ENCODE data around the gene MTOR.
"Not testable (repeated sequence)": the region's sequence is repeated elsewhere in the genome, so short reads cannot be mapped to it uniquely, and the experiment has no call there.

Gene MTOR

GRCh38 chr1:11065796-11066195 is 196.6 kb downstream of the MTOR start:
- H3K4me1 Mint-ChIP-seq: peaks cover 23% of the 10 kb centered on the region
- DNase-seq: no peak
- H3K36me3 Mint-ChIP-seq (ENCODE audit: low read depth): peaks cover 72% of the 10 kb centered on the region
- H3K4me3 Mint-ChIP-seq: no peak overlapping the region
- H3K9me3 Mint-ChIP-seq: no peaks in the 10 kb centered on the region
- no peak for TF ChIP-seq CTCF (IDR thresholded peaks at IDR 0.05)
- no peaks in the 10 kb centered on the region for H3K27me3 Mint-ChIP-seq (ENCODE audit: low read depth, poor library complexity)
- no peak overlapping the region for H3K27ac Mint-ChIP-seq

- Mint-ChIP-seq H3K27me3 (ENCODE audit: low read depth, poor library complexity) (no peaks in the 10 kb centered on the region), H3K27ac (no peak overlapping the region), H3K36me3 (ENCODE audit: low read depth) (peaks cover 64% of the 10 kb centered on the region), H3K4me3 (no peak overlapping the region), H3K4me1 (peaks cover 29% of the 10 kb centered on the region), H3K9me3 (no peaks in the 10 kb centered on the region)
- DNase-seq: no peak
- no peak for TF ChIP-seq CTCF (IDR thresholded peaks at IDR 0.05)
These were observed 197.4 kb downstream of the MTOR start for GRCh38 chr1:11064942-11065341.

- H3K27ac Mint-ChIP-seq; H3K4me3 Mint-ChIP-seq; H3K27me3 Mint-ChIP-seq (ENCODE audit: low read depth, poor library complexity); H3K9me3 Mint-ChIP-seq; DNase-seq: not testable (repeated sequence)
- H3K36me3 Mint-ChIP-seq (ENCODE audit: low read depth): peaks cover 55% of the 10 kb centered on the region
- peaks cover 26% of the 10 kb centered on the region for H3K4me1 Mint-ChIP-seq
These were observed 198.3 kb downstream of the MTOR start for GRCh38 chr1:11063937-11064537.

- H3K27me3 Mint-ChIP-seq (ENCODE audit: low read depth, poor library complexity): no peaks in the 10 kb centered on the region
- H3K9me3 Mint-ChIP-seq: no peaks in the 10 kb centered on the region
- no peak overlapping the region for H3K27ac Mint-ChIP-seq
- H3K4me1 Mint-ChIP-seq: peaks cover 31% of the 10 kb centered on the region
- no peak for DNase-seq
- no peak for TF ChIP-seq CTCF (IDR thresholded peaks at IDR 0.05)
- H3K4me3 Mint-ChIP-seq: no peak overlapping the region
- H3K36me3 Mint-ChIP-seq (ENCODE audit: low read depth): peaks cover 50% of the 10 kb centered on the region
These were observed 199.4 kb downstream of the MTOR start for GRCh38 chr1:11062965-11063401.

- Mint-ChIP-seq H3K4me1 (peaks cover 31% of the 10 kb centered on the region), H3K36me3 (ENCODE audit: low read depth) (peaks cover 50% of the 10 kb centered on the region), H3K27ac (peak overlapping the region; percentile 82), H3K9me3 (no peaks in the 10 kb centered on the region), H3K27me3 (ENCODE audit: low read depth, poor library complexity) (no peaks in the 10 kb centered on the region), H3K4me3 (no peak overlapping the region)
- no peak for TF ChIP-seq CTCF (IDR thresholded peaks at IDR 0.05)
- DNase-seq: no peak
These were observed 200.5 kb downstream of the MTOR start for GRCh38 chr1:11061652-11062365.

- Mint-ChIP-seq H3K27me3 (ENCODE audit: low read depth, poor library complexity) (no peaks in the 10 kb centered on the region), H3K9me3 (no peaks in the 10 kb centered on the region), H3K27ac (peak within 1 kb of the TSS; percentile 19), H3K4me1 (peaks cover 31% of the 10 kb centered on the region), H3K4me3 (peak within 1 kb of the TSS; percentile 96), H3K36me3 (ENCODE audit: low read depth) (peaks cover 35% of the 10 kb centered on the region)
- DNase-seq: peak; percentile 94
- TF ChIP-seq CTCF (IDR thresholded peaks at IDR 0.05): no peak
These were observed 202.2 kb downstream of the MTOR start, which contains the start of gene SRM for GRCh38 chr1:11059968-11060830. SRM (minus strand) TSS chr1:11060018; CDS start chr1:11059943, 75 bp downstream.
